ENCODE results near the gene RERE. TPM values are rescaled to one million over a fixed set of nuclear protein-coding genes. Genes with fewer than 3 reads are reported as not detected.

RERE gene
- total RNA-seq, 2 experiments from 2014 or later = 96.6 to 101 TPM

DNA sequence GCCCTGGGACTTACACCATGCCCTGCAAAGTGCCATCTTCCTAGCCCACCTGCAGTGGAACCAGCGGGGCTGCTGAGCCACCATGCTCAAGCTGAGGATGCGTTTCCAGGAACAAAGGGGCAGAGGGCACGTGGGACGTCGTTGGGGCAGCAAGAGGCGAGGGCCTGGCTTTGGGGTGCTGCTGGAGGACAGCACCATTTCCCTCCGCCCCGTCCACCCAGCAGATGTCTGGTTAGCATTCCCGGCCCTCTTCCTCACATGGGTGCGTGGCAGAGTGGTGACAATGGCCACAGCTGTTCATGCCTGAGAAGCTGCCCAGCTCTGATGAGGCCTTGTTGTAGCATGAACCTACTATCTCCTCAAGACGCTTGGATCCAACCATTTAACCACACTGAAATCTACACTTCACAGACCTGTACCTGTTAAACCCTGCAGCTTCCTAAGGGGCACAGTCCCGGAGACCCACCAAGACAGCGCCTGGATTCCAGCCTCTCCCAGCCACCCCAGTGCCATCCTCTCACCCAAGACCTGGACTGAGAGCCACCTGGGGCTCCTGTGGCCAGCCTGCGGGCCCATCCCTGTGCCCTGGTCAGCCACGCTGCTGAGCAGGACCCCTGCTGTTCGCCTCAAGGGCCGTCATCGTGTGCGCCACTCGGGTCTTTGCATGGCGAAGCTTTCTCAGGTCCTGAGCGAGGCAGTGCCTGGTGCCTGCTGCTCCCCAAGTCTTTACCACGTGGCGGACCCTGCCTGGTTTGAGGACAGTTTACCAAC, 466.3 kb downstream of the RERE start:
- Mint-ChIP-seq H3K27me3 (no peaks in the 10 kb centered on the region), H3K4me3 (no peak overlapping the region), H3K36me3 (ENCODE audit: low read depth) (peaks cover 22% of the 10 kb centered on the region), H3K9me3 (no peaks in the 10 kb centered on the region), H3K4me1 (no peaks in the 10 kb centered on the region), H3K27ac (no peak overlapping the region)
- POLR2A ChIA-PET = interaction anchor here (1.1 kb wide), 1 partner anchor 368 kb away, joined by 3 read pairs; no protein-coding TSS in a partner anchor
- no peak for DNase-seq
- CTCF ChIA-PET = interaction anchor here (0.7 to 4.9 kb wide), 5 partner anchors 37 to 369 kb away, joined by 4 to 61 read pairs (median 6); no protein-coding TSS in a partner anchor

DNA sequence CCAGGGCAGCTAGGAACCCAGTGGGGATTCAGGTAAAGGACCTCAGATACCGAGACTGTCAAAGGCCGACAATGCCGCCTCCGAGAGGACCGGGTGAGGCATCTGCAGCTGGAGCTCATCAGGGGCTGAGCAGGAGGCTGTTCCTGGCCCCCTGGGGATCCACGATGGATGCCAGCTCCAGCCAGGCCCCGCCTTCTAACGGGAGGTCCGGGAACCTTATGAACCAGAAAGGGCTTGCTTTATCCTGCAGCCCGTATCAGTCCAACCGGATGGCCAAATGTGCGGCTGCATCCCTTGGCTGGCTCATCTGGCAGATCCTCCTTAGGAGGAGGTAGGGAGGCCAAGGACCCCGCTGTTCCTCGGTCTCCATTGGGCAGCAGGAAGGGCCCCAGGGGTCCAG, 467.5 kb downstream of the RERE start:
- Mint-ChIP-seq H3K27ac (no peak overlapping the region), H3K27me3 (no peaks in the 10 kb centered on the region), H3K9me3 (no peaks in the 10 kb centered on the region), H3K4me3 (no peak overlapping the region), H3K36me3 (ENCODE audit: low read depth) (peaks cover 16% of the 10 kb centered on the region), H3K4me1 (no peaks in the 10 kb centered on the region)
- DNase-seq = no peak
- ChIA-PET POLR2A (interaction anchor here (0.8 to 1.1 kb wide), 3 partner anchors 12 to 367 kb away, joined by 3 read pairs; no protein-coding TSS in a partner anchor), CTCF (interaction anchor here (0.6 to 4.9 kb wide), 9 partner anchors 78 to 499 kb away, joined by 3 to 61 read pairs (median 6); no protein-coding TSS in a partner anchor)

DNA sequence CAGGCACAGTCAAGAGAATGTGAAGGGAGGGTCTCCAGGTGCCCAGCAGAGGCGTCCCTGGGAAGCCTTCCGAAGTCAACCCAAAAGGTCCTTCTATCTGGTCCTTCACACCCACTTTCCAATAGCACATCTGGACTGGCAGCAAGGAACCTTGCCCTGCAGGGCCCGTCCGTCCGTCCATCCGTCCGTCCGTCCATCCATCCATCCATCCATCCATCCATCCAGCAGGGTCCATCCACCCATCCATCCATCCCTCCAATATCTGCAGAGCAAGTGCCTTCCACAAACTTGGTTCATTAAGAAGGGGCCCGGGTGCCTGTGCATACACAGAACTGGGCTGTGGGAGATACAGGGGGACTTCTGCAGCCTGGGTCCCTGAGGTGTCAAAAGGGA, 468.0 kb downstream of the RERE start:
- no peak for DNase-seq
- Mint-ChIP-seq H3K4me3 (no peak overlapping the region), H3K9me3 (no peaks in the 10 kb centered on the region), H3K27me3 (no peaks in the 10 kb centered on the region), H3K27ac (no peak overlapping the region), H3K4me1 (no peaks in the 10 kb centered on the region), H3K36me3 (ENCODE audit: low read depth) (peaks cover 13% of the 10 kb centered on the region)
- CTCF ChIA-PET = interaction anchor here (0.5 to 4.9 kb wide), 12 partner anchors 18 to 499 kb away, joined by 3 to 61 read pairs (median 4); no protein-coding TSS in a partner anchor
- POLR2A ChIA-PET = interaction anchor here (1.1 kb wide), 1 partner anchor 331 kb away, joined by 3 read pairs; no protein-coding TSS in a partner anchor

DNA sequence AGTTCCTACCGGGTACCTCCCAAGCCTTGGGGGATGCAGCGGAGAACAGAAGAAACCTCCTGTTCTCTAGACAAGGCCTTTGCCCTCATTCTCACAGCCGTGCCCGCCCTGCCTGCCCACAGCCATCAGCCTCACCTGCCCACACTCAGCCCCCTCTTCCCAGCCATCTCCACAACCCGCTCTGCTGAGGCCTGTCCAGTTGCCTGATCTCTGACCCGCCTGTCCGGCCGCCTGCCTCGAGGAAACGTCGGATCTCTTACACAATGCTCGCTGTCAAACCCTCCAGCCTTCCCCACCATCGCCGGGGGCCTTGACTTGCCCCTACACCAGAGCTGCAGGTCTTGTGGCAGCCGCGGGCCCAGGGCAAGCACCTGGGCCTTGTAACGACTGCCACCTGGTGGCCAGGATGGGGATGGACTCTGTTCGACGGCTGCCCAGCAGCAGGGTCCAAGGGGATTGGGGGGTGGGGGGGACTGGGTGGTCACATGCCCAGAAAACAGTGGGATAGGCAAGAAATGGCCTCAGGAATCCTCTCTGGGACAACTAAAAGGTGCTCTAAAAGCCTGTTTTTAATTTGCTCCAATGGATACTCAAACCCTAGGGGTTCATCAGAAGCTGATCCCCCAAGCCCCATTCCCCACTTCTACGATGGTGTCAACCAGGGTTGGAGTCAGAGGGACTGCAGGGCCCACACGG, 468.5 kb downstream of the RERE start:
- Mint-ChIP-seq H3K27ac (no peak overlapping the region), H3K36me3 (ENCODE audit: low read depth) (peaks cover 12% of the 10 kb centered on the region), H3K27me3 (no peaks in the 10 kb centered on the region), H3K4me3 (no peak overlapping the region), H3K9me3 (no peaks in the 10 kb centered on the region), H3K4me1 (no peaks in the 10 kb centered on the region)
- ChIA-PET CTCF (interaction anchor here (0.5 to 4.9 kb wide), 11 partner anchors 19 to 500 kb away, joined by 3 to 61 read pairs (median 4); no protein-coding TSS in a partner anchor), POLR2A (no interaction called here)
- DNase-seq = peak; percentile 70

GRCh38 chr1:8348047-8348776, 469.2 kb downstream of the RERE start:
- H3K27me3 Mint-ChIP-seq = no peaks in the 10 kb centered on the region
- peaks cover 8% of the 10 kb centered on the region for H3K36me3 Mint-ChIP-seq (ENCODE audit: low read depth)
- no peak overlapping the region for H3K4me3 Mint-ChIP-seq
- DNase-seq = no peak
- no peak overlapping the region for H3K27ac Mint-ChIP-seq
- ChIA-PET POLR2A (no interaction called here), CTCF (interaction anchor here (0.6 to 4.9 kb wide), 9 partner anchors 19 to 374 kb away, joined by 3 to 61 read pairs (median 5); no protein-coding TSS in a partner anchor)
- no peaks in the 10 kb centered on the region for H3K9me3 Mint-ChIP-seq
- H3K4me1 Mint-ChIP-seq = no peaks in the 10 kb centered on the region

DNA sequence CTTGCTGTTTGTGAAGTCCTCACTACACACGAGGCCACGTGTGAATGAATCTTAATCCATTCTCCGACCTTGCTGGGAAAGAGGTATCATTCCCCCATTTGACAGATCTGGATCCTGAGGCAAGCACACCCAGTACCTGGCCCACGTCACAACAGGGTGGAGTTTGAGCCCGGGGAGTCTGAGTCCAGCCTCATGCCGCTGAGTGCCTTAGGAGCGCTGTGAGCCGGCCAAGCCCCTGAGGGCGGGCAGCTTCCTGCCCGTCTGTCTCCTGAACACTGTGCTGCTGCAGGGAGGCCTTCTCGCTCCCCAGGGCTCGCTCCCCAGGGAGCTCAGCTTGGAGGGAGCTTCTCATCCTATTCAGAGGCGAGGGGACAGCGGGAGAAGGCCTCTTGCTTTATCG, 469.8 kb downstream of the RERE start:
- Mint-ChIP-seq H3K4me3 (no peak overlapping the region), H3K27ac (no peak overlapping the region), H3K36me3 (ENCODE audit: low read depth) (peaks cover 2% of the 10 kb centered on the region), H3K9me3 (no peaks in the 10 kb centered on the region), H3K27me3 (no peaks in the 10 kb centered on the region), H3K4me1 (no peaks in the 10 kb centered on the region)
- POLR2A ChIA-PET = no interaction called here
- CTCF ChIA-PET = interaction anchor here (0.6 to 2.2 kb wide), 3 partner anchors 332 to 373 kb away, joined by 5 to 15 read pairs (median 5); no protein-coding TSS in a partner anchor
- no peak for DNase-seq

- no peak for DNase-seq
- CTCF ChIA-PET = interaction anchor here (1.0 to 2.2 kb wide), 3 partner anchors 314 to 371 kb away, joined by 3 to 15 read pairs (median 5); no protein-coding TSS in a partner anchor
- Mint-ChIP-seq H3K4me1 (no peaks in the 10 kb centered on the region), H3K36me3 (ENCODE audit: low read depth) (no peaks in the 10 kb centered on the region), H3K4me3 (no peak overlapping the region), H3K9me3 (no peaks in the 10 kb centered on the region), H3K27ac (no peak overlapping the region), H3K27me3 (no peaks in the 10 kb centered on the region)
- POLR2A ChIA-PET = no interaction called here
Measured at GRCh38 chr1:8345621-8346415, 471.6 kb downstream of the RERE start.

- POLR2A ChIA-PET = no interaction called here
- H3K27ac Mint-ChIP-seq = no peak overlapping the region
- no peaks in the 10 kb centered on the region for H3K4me1 Mint-ChIP-seq
- no peak for DNase-seq
- H3K27me3 Mint-ChIP-seq = no peaks in the 10 kb centered on the region
- CTCF ChIA-PET = no interaction called here
- H3K9me3 Mint-ChIP-seq = no peaks in the 10 kb centered on the region
- no peak overlapping the region for H3K4me3 Mint-ChIP-seq
- H3K36me3 Mint-ChIP-seq (ENCODE audit: low read depth) = no peaks in the 10 kb centered on the region
Measured at GRCh38 chr1:8344893-8345507, 472.4 kb downstream of the RERE start.

GRCh38 chr1:8343464-8344001, 473.9 kb downstream of the RERE start:
- Mint-ChIP-seq H3K27ac (no peak overlapping the region), H3K4me3 (no peak overlapping the region), H3K36me3 (ENCODE audit: low read depth) (no peaks in the 10 kb centered on the region), H3K4me1 (no peaks in the 10 kb centered on the region), H3K27me3 (no peaks in the 10 kb centered on the region), H3K9me3 (no peaks in the 10 kb centered on the region)
- ChIA-PET POLR2A (no interaction called here), CTCF (interaction anchor here (1.1 kb wide), 1 partner anchor 329 kb away, joined by 4 read pairs; no protein-coding TSS in a partner anchor)
- DNase-seq = no peak

DNA sequence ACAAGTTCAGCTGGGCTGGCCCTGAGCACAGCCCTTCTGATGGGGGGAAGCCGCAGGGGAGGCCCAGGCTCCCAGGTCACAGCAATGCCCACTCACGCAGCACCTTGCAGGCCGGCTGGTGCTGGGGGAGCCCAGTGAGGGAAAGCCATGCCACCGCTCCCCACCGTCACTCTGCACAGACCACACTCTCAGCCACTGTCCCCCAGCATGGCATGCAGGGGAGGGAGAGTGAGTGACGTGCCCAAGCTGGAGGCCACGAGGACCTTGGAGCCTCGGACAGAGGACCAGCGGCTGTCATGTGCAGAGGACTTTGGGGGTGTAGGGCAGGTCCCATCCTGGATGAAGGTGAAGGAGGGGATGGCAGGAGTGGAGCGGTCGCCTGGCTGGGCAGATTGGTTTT, 474.4 kb downstream of the RERE start:
- DNase-seq = no peak
- Mint-ChIP-seq H3K27ac (no peak overlapping the region), H3K9me3 (no peaks in the 10 kb centered on the region), H3K36me3 (ENCODE audit: low read depth) (no peaks in the 10 kb centered on the region), H3K27me3 (no peaks in the 10 kb centered on the region), H3K4me1 (no peaks in the 10 kb centered on the region), H3K4me3 (no peak overlapping the region)
- ChIA-PET POLR2A (no interaction called here), CTCF (interaction anchor here (1.1 kb wide), 1 partner anchor 328 kb away, joined by 4 read pairs; no protein-coding TSS in a partner anchor)

GRCh38 chr1:8342325-8342724, 475.1 kb downstream of the RERE start:
- Mint-ChIP-seq H3K9me3 (no peaks in the 10 kb centered on the region), H3K4me3 (no peak overlapping the region), H3K27me3 (no peaks in the 10 kb centered on the region), H3K36me3 (ENCODE audit: low read depth) (no peaks in the 10 kb centered on the region), H3K27ac (no peak overlapping the region), H3K4me1 (no peaks in the 10 kb centered on the region)
- POLR2A ChIA-PET = no interaction called here
- DNase-seq = no peak
- CTCF ChIA-PET = no interaction called here

DNA sequence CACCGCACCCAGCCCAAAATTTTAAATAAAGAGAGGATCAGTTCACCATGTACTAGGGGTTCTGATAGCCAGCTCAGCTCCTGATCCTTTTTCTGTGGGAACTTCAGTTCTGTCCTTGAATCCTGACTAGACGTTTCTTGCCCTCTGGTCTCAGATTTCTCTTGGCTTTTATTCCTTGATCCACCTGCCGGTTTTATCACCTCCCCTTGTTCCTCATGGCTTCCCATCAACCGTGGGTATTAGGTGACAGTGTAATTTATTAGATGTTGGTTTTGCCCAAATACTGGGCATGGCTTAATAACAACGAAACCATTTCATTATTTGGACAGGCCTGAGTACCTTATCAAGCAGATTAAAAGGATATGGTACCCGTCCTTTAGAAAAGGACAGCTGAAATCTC, 477.0 kb downstream of the RERE start:
- no peaks in the 10 kb centered on the region for H3K36me3 Mint-ChIP-seq (ENCODE audit: low read depth)
- POLR2A ChIA-PET = no interaction called here
- H3K27ac Mint-ChIP-seq = no peak overlapping the region

More for the DNA sequence above, 477.0 kb downstream of the RERE start:
- Mint-ChIP-seq H3K9me3 (peaks cover 3% of the 10 kb centered on the region), H3K27me3 (no peaks in the 10 kb centered on the region), H3K4me1 (no peaks in the 10 kb centered on the region), H3K4me3 (no peak overlapping the region)
- CTCF ChIA-PET = no interaction called here
- no peak for DNase-seq

All from activated CD4-positive, alpha-beta memory T cell treated with anti-CD3 and anti-CD28 coated beads, Interleukin-2, amount 10 ng/mL, durations not matched to agents 7 days and 5 days (primary cell).